WTC11 (cell line): ENCODE results near the gene OR5M10. TPM values are rescaled to one million over a fixed set of nuclear protein-coding genes. Genes with fewer than 3 reads are reported as not detected.
"Not testable (repeated sequence)": the region's sequence is repeated elsewhere in the genome, so short reads cannot be mapped to it uniquely, and the experiment has no call there.

ENCODE experiments used
- ATAC-seq: fragments of 200-7000 bp; cut with Tn5 transposase; 2 replicates; pipeline ENCODE4 v1.10.0; 2021; ENCODE audit warnings: mild to moderate bottlenecking, moderate library complexity
- CTCF ChIA-PET: fragments of 300-600 bp; sonication (Branson Sonifier 250); formaldehyde crosslinking; loops from one replicate; lab custom pipeline; 2021; ENCODE audit warnings: antibody characterized with exemption; lab: Charles Lee
- POLR2A ChIA-PET: fragments of 350-600 bp; sonication (Branson Sonifier 250); formaldehyde crosslinking; loops from one replicate; lab custom pipeline; 2021; ENCODE audit warnings: antibody characterized with exemption; lab: Charles Lee
- DNase-seq: peaks from one replicate; pipeline ENCODE4 v3.0.0; 2021; ENCODE audit warnings: low spot score
- H3K27ac Mint-ChIP-seq: 2 replicates; pipeline ENCODE4 v1.8.0; 2021; ENCODE audit warnings: mixed read lengths
- H3K27me3 Mint-ChIP-seq: 2 replicates; pipeline ENCODE4 v1.8.0; 2021; ENCODE audit warnings: low read depth, mild to moderate bottlenecking, moderate library complexity, mixed read lengths
- H3K36me3 Mint-ChIP-seq: 2 replicates; pipeline ENCODE4 v1.8.0; 2021; ENCODE audit warnings: mixed read lengths
- H3K4me1 Mint-ChIP-seq: 2 replicates; pipeline ENCODE4 v1.8.0; 2022; ENCODE audit warnings: mixed read lengths
- H3K4me3 Mint-ChIP-seq: 2 replicates; pipeline ENCODE4 v1.8.0; 2021; ENCODE audit warnings: mild to moderate bottlenecking, moderate library complexity, mixed read lengths
- H3K9me3 Mint-ChIP-seq: 2 replicates; pipeline ENCODE4 v1.8.0; 2021; ENCODE audit warnings: mixed read lengths
- CBFB ChIP-seq: sonication (generic); formaldehyde crosslinking; IDR thresholded peaks from 2 replicates; pipeline ENCODE4 v1.8.1; 2022; ENCODE audit warnings: mild to moderate bottlenecking, low read depth, missing genetic modification reagents
- CREB1 ChIP-seq: sonication (generic); formaldehyde crosslinking; IDR thresholded peaks from 2 replicates; pipeline ENCODE4 v1.8.0; 2023; ENCODE audit warnings: mild to moderate bottlenecking, missing genetic modification reagents
- ELF4 ChIP-seq: sonication (generic); formaldehyde crosslinking; IDR thresholded peaks from 2 replicates; pipeline ENCODE4 v1.8.1; 2022; ENCODE audit warnings: low read depth, mild to moderate bottlenecking, moderate library complexity, missing genetic modification reagents
- ERG ChIP-seq: fragments of 250-450 bp; sonication (Bioruptor Pico); IDR thresholded peaks from 2 replicates; pipeline ENCODE4 v1.8.0; 2021; ENCODE audit warnings: mild to moderate bottlenecking
- GRHL2 ChIP-seq: fragments of 250-450 bp; sonication (Bioruptor Pico); IDR thresholded peaks from 2 replicates; pipeline ENCODE4 v1.8.0; 2022; ENCODE audit warnings: mild to moderate bottlenecking, moderate library complexity; ENCODE audit not compliant: insufficient replicate concordance, severe bottlenecking
- MYBL2 ChIP-seq: sonication (generic); formaldehyde crosslinking; IDR thresholded peaks from 2 replicates; pipeline ENCODE4 v1.8.1; 2023; ENCODE audit warnings: mild to moderate bottlenecking, moderate library complexity, missing genetic modification reagents
- NFE2L1 ChIP-seq: sonication (generic); formaldehyde crosslinking; IDR thresholded peaks from 2 replicates; pipeline ENCODE4 v1.8.1; 2023; ENCODE audit warnings: missing genetic modification reagents
- NFYB ChIP-seq: sonication (generic); formaldehyde crosslinking; conservative IDR thresholded peaks from 2 replicates; pipeline ENCODE4 v1.8.0; 2022; ENCODE audit warnings: low read depth, missing genetic modification reagents
- NR1H2 ChIP-seq: sonication (generic); formaldehyde crosslinking; IDR thresholded peaks from 2 replicates; pipeline ENCODE4 v1.9.0; 2021; ENCODE audit warnings: mild to moderate bottlenecking, moderate library complexity, missing genetic modification reagents
- RORB ChIP-seq: fragments of 250-450 bp; sonication (Bioruptor Pico); IDR thresholded peaks from 2 replicates; pipeline ENCODE4 v1.9.0; 2021; ENCODE audit warnings: mild to moderate bottlenecking
- SOX15 ChIP-seq: fragments of 250-450 bp; sonication (Bioruptor Pico); IDR thresholded peaks from 2 replicates; pipeline ENCODE4 v1.9.0; 2021; ENCODE audit warnings: mild to moderate bottlenecking
- TEAD1 ChIP-seq: sonication (generic); formaldehyde crosslinking; IDR thresholded peaks from 2 replicates; pipeline ENCODE4 v1.8.0; 2022; ENCODE audit warnings: mild to moderate bottlenecking, missing genetic modification reagents
- USF2 ChIP-seq: sonication (generic); formaldehyde crosslinking; IDR thresholded peaks from 2 replicates; pipeline ENCODE4 v1.8.1; 2023; ENCODE audit warnings: mild to moderate bottlenecking, missing genetic modification reagents, moderate library complexity
- ZNF396 ChIP-seq: fragments of 250-450 bp; sonication (Bioruptor Pico); IDR thresholded peaks from 2 replicates; pipeline ENCODE4 v1.8.0; 2021; ENCODE audit warnings: mild to moderate bottlenecking, moderate library complexity, borderline replicate concordance
- total RNA-seq: library from RNA; stranded (reverse); gene quantifications from 3 replicates; pipeline ENCODE4 v1.2.3, GENCODE V29; 2021
- TF ChIP-seq, protein P1 (sequence below): sonication (generic); formaldehyde crosslinking; conservative IDR thresholded peaks from 2 replicates; pipeline ENCODE4 v1.8.1; 2023; ENCODE audit warnings: mild to moderate bottlenecking, low read depth, missing genetic modification reagents, moderate library complexity
- TF ChIP-seq, protein P2 (sequence below): fragments of 250-450 bp; sonication (Bioruptor Pico); IDR thresholded peaks from 2 replicates; pipeline ENCODE4 v1.9.0; 2021; ENCODE audit warnings: mild to moderate bottlenecking, borderline replicate concordance
- TF ChIP-seq, protein P3 (sequence below): sonication (generic); formaldehyde crosslinking; IDR thresholded peaks from 2 replicates; pipeline ENCODE4 v1.8.0; 2022; ENCODE audit warnings: mild to moderate bottlenecking, missing genetic modification reagents

Gene OR5M10
- total RNA-seq, 1 experiment from 2014 or later: not detected

DNA sequence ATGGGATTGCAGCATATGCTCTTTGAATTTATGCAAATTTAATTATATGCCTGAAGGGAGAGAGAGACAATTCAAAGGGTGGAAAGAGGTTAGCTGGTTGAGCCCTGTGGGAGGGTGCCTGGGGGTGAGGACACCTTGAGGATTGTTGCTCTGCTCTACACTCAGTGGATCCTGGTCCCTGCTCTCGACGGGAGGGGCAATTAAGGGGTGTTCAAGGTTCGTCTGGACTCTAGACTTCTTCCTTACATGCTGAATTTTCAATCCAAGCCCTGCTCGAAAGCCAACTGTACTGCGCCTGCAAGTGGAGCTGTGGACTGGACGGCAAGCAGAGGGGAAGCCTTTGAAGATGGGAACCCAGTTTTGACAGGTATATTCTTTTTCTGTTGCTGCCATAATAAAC, 18.9 kb downstream of the OR5M10 start:
- DNase-seq: no peak
- Mint-ChIP-seq H3K4me3 (no peak overlapping the region), H3K9me3 (peaks cover 31% of the 10 kb centered on the region), H3K36me3 (peaks cover 10% of the 10 kb centered on the region; the same call in 1 of the 2 replicates), H3K4me1 (peaks cover 12% of the 10 kb centered on the region), H3K27me3 (0 out of 2 replicates have a peak, but pooled peaks cover 4% of the 10 kb centered on the region), H3K27ac (no peak overlapping the region)
- TF ChIP-seq TEAD1 (CRISPR knock-in tag): no peak
- TF ChIP-seq SOX15 (CRISPR knock-in tag): no peak
- no peak for TF ChIP-seq GRHL2 (CRISPR knock-in tag)
- no peak for TF ChIP-seq NR1H2
- TF ChIP-seq CBFB: no peak
- no peak for TF ChIP-seq NFYB (CRISPR knock-in tag)
- no peak for TF ChIP-seq NFE2L1 (CRISPR knock-in tag)
- TF ChIP-seq, protein P1, sequence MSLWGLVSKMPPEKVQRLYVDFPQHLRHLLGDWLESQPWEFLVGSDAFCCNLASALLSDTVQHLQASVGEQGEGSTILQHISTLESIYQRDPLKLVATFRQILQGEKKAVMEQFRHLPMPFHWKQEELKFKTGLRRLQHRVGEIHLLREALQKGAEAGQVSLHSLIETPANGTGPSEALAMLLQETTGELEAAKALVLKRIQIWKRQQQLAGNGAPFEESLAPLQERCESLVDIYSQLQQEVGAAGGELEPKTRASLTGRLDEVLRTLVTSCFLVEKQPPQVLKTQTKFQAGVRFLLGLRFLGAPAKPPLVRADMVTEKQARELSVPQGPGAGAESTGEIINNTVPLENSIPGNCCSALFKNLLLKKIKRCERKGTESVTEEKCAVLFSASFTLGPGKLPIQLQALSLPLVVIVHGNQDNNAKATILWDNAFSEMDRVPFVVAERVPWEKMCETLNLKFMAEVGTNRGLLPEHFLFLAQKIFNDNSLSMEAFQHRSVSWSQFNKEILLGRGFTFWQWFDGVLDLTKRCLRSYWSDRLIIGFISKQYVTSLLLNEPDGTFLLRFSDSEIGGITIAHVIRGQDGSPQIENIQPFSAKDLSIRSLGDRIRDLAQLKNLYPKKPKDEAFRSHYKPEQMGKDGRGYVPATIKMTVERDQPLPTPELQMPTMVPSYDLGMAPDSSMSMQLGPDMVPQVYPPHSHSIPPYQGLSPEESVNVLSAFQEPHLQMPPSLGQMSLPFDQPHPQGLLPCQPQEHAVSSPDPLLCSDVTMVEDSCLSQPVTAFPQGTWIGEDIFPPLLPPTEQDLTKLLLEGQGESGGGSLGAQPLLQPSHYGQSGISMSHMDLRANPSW: no peak
- ATAC-seq: peak; percentile 43
- CTCF ChIA-PET: no interaction called here
- POLR2A ChIA-PET: no interaction called here

GRCh38 chr11:56554691-56555090, 22.8 kb downstream of the OR5M10 start:
- H3K4me3 Mint-ChIP-seq, POLR2A ChIA-PET, H3K27me3 Mint-ChIP-seq, ATAC-seq, H3K36me3 Mint-ChIP-seq, CTCF ChIA-PET, DNase-seq, H3K27ac Mint-ChIP-seq: not testable (repeated sequence)
- H3K9me3 Mint-ChIP-seq: peaks cover 19% of the 10 kb centered on the region
- H3K4me1 Mint-ChIP-seq: peaks cover 12% of the 10 kb centered on the region

- POLR2A ChIA-PET: no interaction called here
- H3K36me3 Mint-ChIP-seq: no peaks in the 10 kb centered on the region
- CTCF ChIA-PET: no interaction called here
- H3K27ac Mint-ChIP-seq: no peak overlapping the region
- TF ChIP-seq USF2 (no peak), ELF4 (CRISPR knock-in tag) (no peak), CREB1 (CRISPR knock-in tag) (no peak), ERG (CRISPR knock-in tag) (no peak), RORB (CRISPR knock-in tag) (no peak), ZNF396 (CRISPR knock-in tag) (no peak), MYBL2 (CRISPR knock-in tag) (no peak)
- TF ChIP-seq, protein P2, sequence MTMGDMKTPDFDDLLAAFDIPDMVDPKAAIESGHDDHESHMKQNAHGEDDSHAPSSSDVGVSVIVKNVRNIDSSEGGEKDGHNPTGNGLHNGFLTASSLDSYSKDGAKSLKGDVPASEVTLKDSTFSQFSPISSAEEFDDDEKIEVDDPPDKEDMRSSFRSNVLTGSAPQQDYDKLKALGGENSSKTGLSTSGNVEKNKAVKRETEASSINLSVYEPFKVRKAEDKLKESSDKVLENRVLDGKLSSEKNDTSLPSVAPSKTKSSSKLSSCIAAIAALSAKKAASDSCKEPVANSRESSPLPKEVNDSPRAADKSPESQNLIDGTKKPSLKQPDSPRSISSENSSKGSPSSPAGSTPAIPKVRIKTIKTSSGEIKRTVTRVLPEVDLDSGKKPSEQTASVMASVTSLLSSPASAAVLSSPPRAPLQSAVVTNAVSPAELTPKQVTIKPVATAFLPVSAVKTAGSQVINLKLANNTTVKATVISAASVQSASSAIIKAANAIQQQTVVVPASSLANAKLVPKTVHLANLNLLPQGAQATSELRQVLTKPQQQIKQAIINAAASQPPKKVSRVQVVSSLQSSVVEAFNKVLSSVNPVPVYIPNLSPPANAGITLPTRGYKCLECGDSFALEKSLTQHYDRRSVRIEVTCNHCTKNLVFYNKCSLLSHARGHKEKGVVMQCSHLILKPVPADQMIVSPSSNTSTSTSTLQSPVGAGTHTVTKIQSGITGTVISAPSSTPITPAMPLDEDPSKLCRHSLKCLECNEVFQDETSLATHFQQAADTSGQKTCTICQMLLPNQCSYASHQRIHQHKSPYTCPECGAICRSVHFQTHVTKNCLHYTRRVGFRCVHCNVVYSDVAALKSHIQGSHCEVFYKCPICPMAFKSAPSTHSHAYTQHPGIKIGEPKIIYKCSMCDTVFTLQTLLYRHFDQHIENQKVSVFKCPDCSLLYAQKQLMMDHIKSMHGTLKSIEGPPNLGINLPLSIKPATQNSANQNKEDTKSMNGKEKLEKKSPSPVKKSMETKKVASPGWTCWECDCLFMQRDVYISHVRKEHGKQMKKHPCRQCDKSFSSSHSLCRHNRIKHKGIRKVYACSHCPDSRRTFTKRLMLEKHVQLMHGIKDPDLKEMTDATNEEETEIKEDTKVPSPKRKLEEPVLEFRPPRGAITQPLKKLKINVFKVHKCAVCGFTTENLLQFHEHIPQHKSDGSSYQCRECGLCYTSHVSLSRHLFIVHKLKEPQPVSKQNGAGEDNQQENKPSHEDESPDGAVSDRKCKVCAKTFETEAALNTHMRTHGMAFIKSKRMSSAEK (CRISPR knock-in tag): no peak
- TF ChIP-seq, protein P3, sequence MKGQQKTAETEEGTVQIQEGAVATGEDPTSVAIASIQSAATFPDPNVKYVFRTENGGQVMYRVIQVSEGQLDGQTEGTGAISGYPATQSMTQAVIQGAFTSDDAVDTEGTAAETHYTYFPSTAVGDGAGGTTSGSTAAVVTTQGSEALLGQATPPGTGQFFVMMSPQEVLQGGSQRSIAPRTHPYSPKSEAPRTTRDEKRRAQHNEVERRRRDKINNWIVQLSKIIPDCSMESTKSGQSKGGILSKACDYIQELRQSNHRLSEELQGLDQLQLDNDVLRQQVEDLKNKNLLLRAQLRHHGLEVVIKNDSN (CRISPR knock-in tag): no peak
- H3K27me3 Mint-ChIP-seq: no peaks in the 10 kb centered on the region
- H3K4me1 Mint-ChIP-seq: no peaks in the 10 kb centered on the region
- peaks cover 29% of the 10 kb centered on the region for H3K9me3 Mint-ChIP-seq
- DNase-seq (no peak), ATAC-seq (no peak)
- H3K4me3 Mint-ChIP-seq: no peak overlapping the region
These were observed 32.0 kb downstream of the OR5M10 start for GRCh38 chr11:56545531-56545930.
